ENCODE results near the gene RNF14.
"Not testable (repeated sequence)": the region's sequence is repeated elsewhere in the genome, so short reads cannot be mapped to it uniquely, and the experiment has no call there.

The RNF14 gene, protein sequence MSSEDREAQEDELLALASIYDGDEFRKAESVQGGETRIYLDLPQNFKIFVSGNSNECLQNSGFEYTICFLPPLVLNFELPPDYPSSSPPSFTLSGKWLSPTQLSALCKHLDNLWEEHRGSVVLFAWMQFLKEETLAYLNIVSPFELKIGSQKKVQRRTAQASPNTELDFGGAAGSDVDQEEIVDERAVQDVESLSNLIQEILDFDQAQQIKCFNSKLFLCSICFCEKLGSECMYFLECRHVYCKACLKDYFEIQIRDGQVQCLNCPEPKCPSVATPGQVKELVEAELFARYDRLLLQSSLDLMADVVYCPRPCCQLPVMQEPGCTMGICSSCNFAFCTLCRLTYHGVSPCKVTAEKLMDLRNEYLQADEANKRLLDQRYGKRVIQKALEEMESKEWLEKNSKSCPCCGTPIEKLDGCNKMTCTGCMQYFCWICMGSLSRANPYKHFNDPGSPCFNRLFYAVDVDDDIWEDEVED

DNA sequence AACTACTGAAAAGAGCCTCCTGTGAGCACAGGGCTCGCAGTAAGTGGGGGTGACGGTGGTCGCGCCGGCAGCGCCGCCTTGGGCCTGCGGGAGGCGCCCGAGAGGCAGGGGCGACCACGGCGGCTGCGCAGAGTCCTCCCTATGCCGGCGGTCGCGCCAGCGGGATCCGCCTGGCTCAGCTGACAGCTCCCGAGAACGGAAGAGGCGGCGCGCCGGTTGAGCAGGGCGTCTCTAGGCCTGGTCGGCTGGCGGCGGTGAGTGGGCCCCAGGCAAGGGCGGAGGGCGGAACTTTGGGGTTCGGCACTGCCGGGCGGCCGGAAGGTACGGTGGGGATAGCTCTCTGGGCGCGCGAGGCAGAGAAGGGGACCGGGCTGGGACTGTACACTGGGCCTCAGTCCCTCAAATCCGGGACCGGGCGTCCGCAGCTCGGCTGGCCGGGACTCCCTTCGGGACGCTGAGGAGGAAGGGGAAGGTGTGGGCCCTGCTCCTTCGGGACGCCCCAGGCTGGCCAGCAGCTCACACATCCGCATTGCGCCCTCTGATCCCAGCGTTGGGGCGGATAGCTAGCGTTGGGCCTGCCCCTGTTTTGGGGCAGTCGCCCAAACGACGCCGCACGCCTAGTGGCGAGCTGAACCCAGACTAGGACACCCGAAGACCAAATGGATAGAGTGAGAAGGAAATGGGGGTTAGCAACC is at the start of gene RNF14:
Gene RNF14 (plus strand): TSS at position 192 of the 695 bp plus-strand sequence. CDS start 4,484 bp downstream, outside the sequence.
- DNase-seq, result peak; percentile 81

DNA sequence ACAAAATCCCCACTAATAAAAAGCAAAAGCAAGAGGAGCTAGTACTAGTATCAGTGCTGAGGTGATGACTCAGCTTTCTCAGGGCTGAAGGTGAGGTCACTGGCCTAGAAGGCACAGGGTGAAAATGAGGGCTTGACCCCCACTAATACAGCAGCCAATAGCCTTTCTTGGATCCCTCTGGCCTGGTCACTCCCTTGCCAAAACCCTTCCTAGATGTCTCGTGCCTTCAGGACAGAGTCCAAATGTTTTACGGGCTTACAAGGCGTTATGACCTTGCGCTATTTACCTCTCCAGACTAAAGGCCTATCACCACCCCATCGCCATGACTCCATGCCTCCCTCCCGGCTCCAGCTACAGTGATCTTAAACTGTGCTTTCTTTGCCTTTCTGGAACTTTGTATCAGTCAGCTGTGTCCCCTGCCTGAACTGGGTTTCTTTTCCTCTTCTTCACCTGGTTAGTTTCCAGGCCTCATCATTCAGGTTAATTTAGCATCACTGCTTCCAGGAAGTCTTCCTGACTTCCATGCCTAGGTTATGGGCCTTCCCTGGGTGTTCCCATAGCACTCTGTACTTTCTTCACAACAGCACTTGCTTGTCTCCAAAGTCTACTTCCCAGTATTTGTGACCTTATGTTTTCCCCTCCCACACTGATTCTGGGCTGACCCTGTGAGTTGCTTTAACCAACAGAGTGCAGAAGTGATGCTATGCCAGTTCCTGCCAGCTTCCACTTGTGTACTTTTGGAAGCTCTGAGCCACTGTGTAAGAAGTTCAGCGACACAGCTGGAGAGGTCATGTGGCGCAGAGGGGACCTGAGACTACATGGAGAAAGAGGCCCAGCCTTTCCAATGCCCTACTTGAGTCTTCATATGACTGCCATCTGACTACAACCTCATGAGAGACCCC is 49.4 kb upstream of the RNF14 start:
- DNase-seq, result no peak

DNA sequence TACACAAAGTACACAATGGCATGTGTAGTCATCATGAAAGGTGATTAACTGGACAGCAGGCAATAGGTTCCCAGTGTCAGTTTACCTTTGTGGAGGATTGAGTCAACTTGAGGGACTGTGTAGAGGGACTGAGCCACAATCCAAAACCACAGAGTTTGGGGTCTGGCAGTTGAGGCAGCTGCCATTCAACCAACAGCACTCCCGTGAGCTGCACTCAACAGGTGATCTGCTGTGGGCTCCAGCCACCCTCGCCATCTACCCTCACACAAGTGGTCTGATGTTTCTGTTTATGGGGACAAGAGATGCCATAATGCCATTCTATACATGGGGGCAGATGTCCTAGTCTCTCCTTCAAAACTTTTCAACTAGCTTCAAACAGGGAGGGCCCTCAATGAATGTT is 48.1 kb upstream of the RNF14 start:
- no peak for DNase-seq

DNA sequence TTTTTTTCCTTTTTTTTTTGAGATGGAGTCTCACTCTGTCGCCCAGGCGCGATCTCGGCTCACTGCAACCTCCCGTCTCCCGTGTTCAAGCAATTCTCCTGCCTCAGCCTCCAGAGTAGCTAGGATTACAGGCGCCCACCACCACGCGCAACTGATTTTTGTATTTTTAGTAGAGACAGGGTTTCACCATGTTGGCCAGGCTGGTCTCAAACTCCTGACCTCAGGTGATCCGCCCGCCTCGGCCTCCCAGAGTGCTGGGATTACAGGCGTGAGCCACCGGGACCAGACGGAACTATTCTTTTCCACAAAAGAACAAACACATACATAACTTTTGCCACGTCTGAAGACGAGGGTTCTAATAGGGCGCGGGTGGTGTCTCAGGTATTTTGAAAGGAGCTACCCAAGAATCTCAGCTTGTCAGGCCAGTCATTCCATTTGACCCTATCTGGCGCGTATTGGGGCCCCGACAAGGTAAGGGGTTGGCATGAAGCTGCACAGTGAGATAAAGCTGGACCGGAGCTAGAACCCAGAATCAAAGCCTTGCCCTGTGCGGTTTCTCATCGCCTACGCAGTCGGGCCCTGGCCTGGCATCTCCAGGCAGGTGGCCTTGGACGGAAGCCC is 46.0 kb upstream of the RNF14 start:
- DNase-seq, result not testable (repeated sequence)

DNA sequence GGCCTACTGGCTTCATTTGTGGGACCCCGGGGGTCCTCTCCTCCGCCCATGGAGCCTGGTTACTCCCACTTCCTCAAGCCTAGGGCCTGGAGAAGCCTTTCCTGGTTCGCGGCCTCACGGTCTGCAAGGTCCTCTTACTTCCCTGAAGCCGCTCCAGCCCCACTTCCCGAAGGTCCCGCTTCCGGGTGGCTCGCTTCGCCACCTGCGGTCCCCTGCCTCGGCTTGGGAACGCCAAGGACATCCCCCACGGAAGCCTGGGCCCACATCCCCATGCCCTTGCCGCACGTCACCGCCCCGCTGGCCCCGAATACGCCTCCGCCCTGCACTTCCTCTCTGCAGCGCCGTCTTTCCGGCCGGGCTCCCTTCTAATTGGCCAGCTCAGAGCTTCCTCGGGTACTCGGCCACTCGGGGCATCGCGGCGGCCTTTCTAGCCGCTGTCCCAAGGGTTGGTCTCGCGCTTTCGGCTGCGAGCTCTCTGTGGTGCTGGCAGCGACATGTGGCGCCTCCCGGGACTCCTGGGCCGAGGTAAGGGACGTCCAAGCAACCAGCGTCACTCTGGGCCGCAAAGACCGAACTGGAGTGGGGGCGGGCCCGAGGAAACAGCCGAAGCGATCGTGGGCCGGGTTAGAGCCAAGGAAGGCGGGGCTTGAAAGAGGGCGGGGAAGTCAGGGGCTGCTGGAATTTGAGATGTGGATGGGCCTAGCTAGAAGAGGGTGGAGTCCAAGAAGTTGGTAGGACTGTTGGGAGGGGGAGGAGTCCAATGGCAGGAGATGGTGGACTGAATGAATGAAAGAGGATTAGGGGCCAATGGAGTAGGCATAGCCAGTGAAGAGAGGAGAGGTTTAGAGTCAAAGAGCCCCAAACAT is 45.2 kb upstream of the RNF14 start, which contains the start of gene DELE1:
Gene DELE1 (plus strand): TSS at position 424 of the 866 bp plus-strand sequence. CDS start 71 bp downstream, at position 495.
- DNase-seq, result peak; percentile 96

DNA sequence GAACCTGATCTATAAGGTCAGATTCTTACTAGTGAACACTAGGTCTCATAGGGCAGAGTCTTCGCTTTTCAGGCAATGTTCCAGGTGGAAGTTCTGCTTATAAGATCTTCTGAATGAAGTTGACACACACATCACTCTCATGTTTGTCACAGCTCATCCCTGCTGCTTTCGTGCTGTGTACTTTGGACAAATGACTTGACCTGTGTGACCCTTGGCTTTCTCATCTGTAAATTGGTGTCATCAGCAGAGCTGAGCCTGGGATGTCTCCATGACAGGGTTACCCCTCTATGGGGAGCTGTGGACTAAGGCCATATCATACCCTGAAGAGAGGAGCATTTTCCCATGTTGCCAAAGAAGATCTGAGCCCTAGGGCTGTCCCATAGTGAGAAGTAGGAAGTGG is 42.5 kb upstream of the RNF14 start:
- DNase-seq, result no peak

DNA sequence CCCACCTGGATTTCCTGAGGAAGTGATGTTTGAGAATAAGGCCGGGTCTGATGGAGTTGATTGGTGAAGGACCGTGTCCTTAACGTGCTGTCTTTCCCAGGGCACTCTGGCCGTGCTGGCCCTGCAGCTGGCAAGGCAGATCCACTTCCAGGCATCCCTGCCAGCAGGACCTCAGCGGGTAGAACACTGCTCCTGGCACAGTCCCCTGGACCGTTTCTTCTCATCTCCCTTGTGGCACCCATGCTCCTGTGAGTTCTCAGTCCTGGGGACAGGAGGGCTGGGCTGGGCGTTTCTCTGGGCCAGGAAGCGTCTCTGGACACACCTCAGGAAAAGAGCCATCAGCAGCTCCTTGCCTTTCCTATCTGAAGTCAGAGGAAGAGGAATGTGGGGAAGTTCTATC is 40.9 kb upstream of the RNF14 start:
- no peak for DNase-seq

DNA sequence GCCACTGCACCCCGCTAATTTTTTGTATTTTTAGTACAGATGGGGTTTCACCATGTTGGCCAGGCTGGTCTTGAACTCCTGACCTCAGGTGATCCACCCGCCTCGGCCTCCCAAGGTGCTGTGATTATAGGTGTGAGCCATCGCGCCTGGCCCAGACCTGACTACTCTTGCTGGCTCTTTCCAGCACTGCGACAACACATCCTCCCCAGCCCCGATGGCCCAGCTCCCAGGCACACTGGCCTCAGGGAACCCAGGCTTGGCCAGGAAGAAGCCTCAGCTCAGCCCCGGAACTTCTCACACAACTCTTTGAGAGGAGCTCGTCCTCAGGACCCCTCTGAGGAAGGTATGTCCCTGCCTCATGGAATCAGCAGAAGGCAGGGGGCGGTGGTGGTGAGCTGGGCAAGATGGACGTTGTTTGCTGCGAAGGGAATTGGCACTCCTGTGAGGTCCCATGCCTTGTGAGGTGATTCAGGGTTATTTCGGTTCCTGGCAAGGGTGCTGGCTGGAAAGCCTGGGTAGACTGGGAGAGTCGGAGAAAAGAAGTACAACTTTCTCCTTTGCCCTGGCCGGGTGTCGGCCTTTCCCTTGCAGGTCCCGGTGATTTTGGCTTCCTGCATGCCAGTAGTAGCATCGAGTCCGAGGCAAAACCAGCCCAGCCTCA is 39.4 kb upstream of the RNF14 start:
- no peak for DNase-seq

DNA sequence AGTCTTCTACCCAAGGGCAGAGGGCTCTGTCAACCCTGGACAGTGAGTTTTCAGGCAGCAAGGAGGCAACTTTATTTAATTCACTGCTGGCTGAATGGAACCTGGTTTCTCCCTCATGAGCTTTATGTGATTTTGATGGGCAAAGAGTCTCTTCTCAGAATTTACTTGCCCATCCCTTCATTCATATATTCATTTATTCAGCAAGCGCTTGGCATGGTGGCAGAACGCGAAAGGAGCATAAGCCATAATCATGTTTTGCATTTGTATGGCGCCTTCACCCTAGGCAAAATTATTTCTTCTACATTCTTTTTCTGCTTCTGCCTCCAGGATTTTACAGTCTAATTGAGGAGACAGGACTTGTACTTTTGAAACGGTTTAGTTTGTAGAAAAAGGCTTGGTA is 37.2 kb upstream of the RNF14 start:
- DNase-seq, result no peak

DNA sequence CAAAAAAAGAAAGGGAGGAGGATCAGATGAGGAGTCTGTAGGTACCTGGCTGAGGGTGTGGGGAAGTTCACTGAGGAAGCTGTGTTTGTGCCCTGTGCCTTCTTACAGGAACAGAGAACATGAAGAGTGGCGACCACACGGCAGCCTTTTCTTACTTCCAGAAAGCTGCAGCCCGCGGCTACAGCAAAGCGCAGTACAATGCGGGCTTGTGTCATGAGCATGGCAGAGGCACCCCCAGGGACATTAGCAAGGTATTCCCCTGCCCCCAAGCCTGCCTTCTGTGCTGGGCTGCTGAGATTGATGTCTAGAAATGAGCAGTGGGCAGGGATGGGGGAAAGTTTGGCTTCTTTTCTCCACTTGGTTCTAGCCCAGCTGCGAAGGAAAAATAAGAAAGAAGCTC is 35.8 kb upstream of the RNF14 start:
- no peak for DNase-seq

DNA sequence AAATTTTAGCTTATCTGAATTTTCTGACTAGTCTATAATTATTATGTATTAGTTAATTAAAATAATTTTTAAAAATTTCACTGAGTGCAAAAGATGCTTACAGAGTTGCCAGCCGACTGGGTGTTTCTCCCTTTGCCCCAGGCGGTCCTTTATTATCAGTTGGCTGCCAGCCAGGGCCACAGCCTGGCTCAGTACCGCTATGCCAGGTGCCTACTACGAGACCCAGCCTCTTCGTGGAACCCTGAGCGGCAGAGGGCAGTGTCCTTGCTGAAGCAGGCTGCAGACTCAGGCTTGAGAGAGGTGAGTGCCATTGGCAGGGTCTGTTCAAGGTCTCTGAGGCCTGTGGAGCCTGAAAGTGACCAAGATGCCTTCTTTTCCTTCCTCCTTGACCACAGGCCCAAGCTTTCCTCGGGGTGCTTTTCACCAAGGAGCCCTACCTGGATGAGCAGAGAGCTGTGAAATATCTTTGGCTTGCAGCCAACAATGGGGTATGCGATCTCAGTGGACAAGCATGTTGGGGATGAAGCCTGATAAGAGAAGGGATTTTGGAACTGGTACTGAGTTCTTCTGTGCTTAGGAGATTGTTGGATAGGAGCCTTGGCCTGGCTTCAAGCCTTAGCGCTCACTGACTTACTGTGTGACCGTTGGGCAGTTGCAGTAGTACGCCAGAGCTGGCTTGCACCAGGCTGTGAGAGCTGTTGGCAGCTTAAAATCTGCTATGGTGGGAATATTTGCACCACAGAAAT is 34.6 kb upstream of the RNF14 start:
- no peak for DNase-seq

DNA sequence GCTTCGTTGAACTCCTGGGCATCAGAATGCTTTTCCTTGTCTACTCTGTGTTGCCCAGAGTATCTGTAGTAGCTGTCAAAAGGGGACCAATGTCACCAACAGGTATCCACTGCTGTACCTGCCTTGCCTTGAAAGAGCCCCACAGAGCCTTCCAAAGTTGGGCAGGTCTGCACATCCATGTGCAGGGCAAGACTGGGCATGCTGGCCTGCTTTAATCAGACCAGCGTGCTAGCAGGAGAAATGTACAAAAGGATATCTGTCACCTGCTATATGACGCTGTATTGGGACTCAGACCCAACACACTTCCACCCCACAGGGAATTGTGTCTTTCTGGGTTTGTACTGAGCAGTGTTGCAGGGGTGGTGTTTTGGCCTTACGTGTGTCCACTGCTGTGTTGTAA is 33.4 kb upstream of the RNF14 start:
- no peak for DNase-seq

DNA sequence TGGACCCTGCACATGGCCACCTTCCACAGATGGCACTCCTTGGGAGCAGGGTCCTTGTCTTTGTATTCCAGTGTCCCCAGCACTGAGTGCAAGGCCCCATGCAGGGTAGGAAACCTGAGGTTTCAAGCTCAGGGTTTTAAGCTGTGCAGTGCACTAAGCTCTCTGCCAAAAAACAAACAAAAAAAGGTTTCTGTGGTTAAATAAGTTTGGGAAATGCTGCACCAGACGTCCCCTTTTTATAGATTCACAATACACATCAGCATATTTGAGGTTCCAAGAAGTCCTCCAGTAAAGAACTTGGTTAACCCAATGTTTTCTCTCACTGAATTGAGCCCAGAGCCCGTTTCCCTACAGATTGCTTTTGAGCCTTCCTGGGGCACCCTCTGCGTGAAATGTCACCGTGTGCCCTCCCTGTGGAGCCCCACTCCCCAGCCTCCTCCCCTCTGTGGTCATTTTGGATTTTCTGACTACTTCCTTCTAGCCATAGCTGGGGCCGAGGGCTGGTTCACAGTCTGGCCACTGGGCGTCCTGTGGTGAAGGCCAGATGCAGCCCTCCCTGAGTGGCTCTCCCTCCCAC is 28.1 kb upstream of the RNF14 start:
- no peak for DNase-seq

DNA sequence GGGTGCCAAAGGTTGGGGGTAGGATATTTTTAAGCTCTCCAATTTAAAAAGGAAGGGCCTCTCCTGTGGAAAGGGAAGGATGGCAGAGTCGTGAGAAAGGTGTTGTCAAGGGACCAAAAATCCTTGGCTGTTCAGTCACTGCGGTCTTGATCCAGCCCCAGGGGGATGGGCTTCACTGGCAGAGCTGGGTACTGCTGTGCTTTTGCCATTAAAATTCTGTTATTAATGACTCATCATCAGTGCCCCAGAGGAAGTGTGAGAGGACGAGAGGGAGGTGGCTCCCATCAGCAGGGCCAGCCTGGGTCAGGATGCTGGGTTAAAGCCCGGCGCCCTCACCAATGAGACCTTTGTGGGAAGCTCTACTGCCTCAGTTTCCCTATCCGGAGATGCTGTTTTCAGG is 27.6 kb upstream of the RNF14 start:
- no peak for DNase-seq

DNA sequence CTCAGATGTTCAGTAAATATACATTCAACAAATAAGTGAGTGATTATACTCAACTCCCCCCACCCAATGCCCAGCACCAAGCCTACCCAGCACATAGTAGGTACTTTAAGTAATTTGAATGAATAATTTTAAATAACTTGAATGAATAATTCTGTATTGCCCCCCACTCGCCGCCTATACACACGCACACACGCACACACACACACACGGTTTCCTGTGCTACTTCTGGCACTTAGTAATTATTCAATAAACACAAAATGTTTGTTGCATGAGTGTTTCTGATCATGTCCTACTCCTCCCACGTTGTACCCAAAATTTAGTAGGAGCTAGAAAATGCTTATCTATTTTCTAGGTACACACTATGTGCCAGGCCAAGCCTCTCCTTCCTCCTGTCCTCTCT is 27.1 kb upstream of the RNF14 start:
- no peak for DNase-seq

DNA sequence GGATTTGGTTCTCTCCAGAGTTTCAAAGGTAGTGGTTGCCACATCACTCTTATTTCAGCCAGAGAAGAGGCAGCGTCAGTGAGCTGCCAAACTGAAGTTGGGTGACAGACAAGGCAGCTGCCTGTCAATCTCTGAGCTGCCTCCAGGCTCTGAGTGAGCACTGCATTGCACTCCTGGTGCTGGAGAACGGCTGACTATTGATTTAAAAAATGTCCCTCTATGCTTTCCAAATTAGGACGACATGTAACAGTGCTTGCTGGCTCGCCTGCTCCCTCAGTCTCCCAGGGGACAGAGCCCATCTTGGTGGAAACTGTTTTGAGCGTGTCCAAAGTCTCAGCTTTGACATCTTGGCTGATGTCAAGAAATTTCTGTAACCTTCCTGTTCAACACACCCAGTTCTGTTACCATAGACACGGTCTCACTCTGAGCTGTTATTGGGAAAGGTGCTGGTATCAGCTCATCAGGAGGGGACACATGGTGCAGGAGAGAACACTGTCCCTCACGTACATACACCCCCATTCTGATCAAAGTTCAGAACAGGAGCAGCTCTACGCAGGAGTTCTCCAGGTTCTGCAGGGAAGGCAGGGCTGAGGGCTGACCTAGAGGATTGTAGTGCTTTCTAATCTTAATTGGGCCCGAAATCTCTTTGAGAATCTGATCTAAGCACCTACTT is 26.6 kb upstream of the RNF14 start:
- no peak for DNase-seq

DNA sequence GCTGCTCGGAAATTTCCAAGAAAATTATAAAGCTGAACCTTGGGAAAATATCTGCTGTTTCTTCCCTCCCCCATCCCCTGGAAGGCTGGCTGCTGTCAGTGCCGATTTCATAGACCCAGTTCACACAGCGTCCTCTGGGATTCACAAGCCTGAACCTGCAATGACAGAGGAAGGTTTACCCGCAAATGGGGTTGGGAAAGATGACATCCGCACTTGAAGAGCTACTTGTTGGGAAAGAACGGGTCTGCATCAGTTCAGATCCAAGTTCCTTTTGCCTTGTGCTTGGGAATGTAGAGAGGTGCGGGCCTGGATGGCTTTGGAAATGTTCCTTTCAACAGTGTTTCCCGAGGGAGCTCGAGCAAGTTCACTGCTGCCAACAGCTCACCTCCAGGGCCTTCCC is 24.8 kb upstream of the RNF14 start:
- no peak for DNase-seq

DNA sequence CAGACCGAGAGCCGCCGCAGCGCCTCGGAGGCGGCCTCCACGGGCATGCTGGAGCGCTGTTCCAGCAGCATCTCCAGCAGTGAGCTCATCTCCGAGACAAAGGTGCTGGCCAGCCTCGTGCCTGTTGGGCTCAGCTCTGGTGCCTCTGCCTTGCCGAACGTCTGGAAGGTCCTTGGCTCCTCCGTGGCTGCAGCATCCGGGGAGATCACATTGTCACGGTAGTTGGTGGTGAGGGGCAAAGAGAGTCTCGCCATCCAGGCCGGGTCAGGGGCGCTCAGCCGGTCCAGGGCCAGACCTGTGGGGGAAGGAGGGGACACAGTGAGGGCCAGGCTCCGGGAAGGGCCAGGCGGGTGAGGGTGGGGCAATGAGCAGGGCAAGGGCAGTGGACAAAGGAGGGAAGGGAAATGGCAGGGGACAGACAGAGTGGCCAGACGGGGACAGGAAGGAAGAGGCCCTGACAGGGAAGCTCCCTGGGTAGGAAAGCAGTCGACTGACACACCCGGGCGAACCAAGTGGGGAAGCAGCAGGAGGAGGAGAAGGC is 23.3 kb upstream of the RNF14 start:
- DNase-seq, result no peak

DNA sequence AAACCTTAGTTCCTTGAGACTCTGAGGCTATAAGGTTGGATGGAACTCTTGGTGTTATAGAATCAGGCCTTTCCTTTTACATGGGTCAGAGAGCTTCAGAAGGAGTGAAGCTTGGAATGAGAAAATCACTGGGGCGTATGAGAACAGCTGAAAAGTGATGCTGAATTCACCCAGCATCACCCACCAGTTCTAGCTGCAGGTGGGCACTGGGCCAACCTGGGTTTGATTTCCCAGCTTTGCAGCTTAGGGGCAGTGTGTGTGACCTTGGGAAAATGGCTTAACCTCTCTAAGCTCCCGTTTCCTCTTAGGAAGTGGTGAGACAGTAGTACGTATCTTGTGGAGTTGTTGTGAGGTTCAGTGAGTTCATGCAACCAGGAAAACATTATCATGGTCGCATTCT is 21.6 kb upstream of the RNF14 start:
- DNase-seq, result no peak
